Panc1 (cell line): ENCODE data around the gene FBXO31. TPM values are rescaled to one million over a fixed set of nuclear protein-coding genes. Genes with fewer than 3 reads are reported as not detected.

Experiments used
- ATAC-seq: fragments of 200-7000 bp; cut with Tn5 transposase; 2 replicates; pipeline ENCODE4 v1.9.1; 2020; ENCODE audit warnings: mild to moderate bottlenecking, moderate library complexity
- BruUV-seq: library from RNA; stranded (reverse); fragments of 400-500 nt; replicated peaks from 2 replicates; lab custom pipeline; 2021; lab: Mats Ljungman, UMichigan
- CTCF ChIA-PET: fragments of 300-600 bp; sonication (Branson Sonifier 250); formaldehyde crosslinking; loops from one replicate; lab custom pipeline; 2022; ENCODE audit warnings: antibody characterized with exemption; lab: Charles Lee
- POLR2A ChIA-PET: fragments of 300-600 bp; sonication (Branson Sonifier 250); formaldehyde crosslinking; loops from one replicate; lab custom pipeline; 2022; ENCODE audit warnings: antibody characterized with exemption; lab: Charles Lee
- DNase-seq: peaks from one replicate; pipeline ENCODE4 v3.0.0-alpha.2; 2010; ENCODE audit warnings: low read depth, low spot score
- H3K27ac ChIP-seq: 2 replicates; pipeline ENCODE4 v1.5.1; 2011; ENCODE audit warnings: mild to moderate bottlenecking, low read length, inconsistent platforms
- H3K27me3 ChIP-seq: fragments of 200-500 bp; sonication (Bioruptor generic); 2 replicates; pipeline ENCODE4 v1.6.0; 2014; ENCODE audit warnings: low read length, inconsistent platforms; ENCODE audit not compliant: control insufficient read depth, insufficient read depth
- H3K36me3 ChIP-seq: fragments of 200-500 bp; sonication (Bioruptor generic); 2 replicates; pipeline ENCODE4 v1.5.1; 2014; ENCODE audit warnings: inconsistent platforms, mild to moderate bottlenecking, low read length, moderate library complexity; ENCODE audit not compliant: control insufficient read depth, insufficient read depth
- H3K4me1 ChIP-seq: 2 replicates; pipeline ENCODE4 v1.5.1; 2011; ENCODE audit warnings: inconsistent platforms, mild to moderate bottlenecking, low read length, moderate library complexity; ENCODE audit not compliant: control insufficient read depth, insufficient read depth
- H3K4me3 ChIP-seq, 2 experiments: 2 replicates each; pipeline ENCODE4 v1.5.1; 2011 to 2012; ENCODE audit warnings: low read depth in 2 of 2, low read length in 2 of 2, mild to moderate bottlenecking in 2 of 2, inconsistent platforms in 1 of 2, moderate library complexity in 1 of 2
- H3K9me3 ChIP-seq: fragments of 200-500 bp; sonication (Bioruptor generic); 2 replicates; pipeline ENCODE4 v1.5.1; 2014; ENCODE audit warnings: low read depth, mild to moderate bottlenecking, inconsistent platforms, low read length, moderate library complexity; ENCODE audit not compliant: control insufficient read depth, insufficient read depth
- CTCF ChIP-seq: fragments of 450-650 bp; IDR thresholded peaks from 2 replicates; pipeline ENCODE4 v1.5.1; 2017; ENCODE audit warnings: mild to moderate bottlenecking
- POLR2AphosphoS5 ChIP-seq: IDR thresholded peaks from 2 replicates; pipeline ENCODE4 v1.6.1; 2012; ENCODE audit warnings: mild to moderate bottlenecking, low read depth, low read length, moderate library complexity
- REST ChIP-seq, 2 experiments: IDR thresholded peaks; 2 replicates each; pipeline ENCODE4 v1.6.1; 2011 to 2012; ENCODE audit warnings: low read depth in 2 of 2, control low read depth in 1 of 2, low read length in 1 of 2, mild to moderate bottlenecking in 1 of 2, moderate library complexity in 1 of 2; ENCODE audit not compliant: insufficient read depth in 1 of 2
- SIN3A ChIP-seq: IDR thresholded peaks from 2 replicates; pipeline ENCODE4 v1.6.1; 2012; ENCODE audit warnings: low read depth, mild to moderate bottlenecking, low read length, moderate library complexity, borderline replicate concordance; ENCODE audit not compliant: insufficient read depth
- TCF7L2 ChIP-seq: IDR thresholded peaks from 2 replicates; pipeline ENCODE4 v1.6.1; 2011; ENCODE audit warnings: mild to moderate bottlenecking, low read depth, low read length, inconsistent platforms
- in situ Hi-C: cut with HindIII; loops from 2 replicates; pipeline ENCODE4 v1.10.0; 2016; ENCODE audit warnings: low sequenced_read_pairs, low pct_unique_long_range_greater_than_20kb
- intact Hi-C: fragments of 100-400 bp; cut with micrococcal nuclease; formaldehyde crosslinking; loops from one replicate; pipeline ENCODE4 v1.10.0; 2022; ENCODE audit not compliant: unreplicated experiment
- total RNA-seq: library from RNA; stranded (reverse); gene quantifications from one replicate; pipeline ENCODE4 v1.2.1, GENCODE V29; 2021; ENCODE audit not compliant: unreplicated experiment

FBXO31 gene
- total RNA-seq, 1 experiment from 2014 or later, result 22.4 TPM

GRCh38 chr16:87376660-87377059, 6.9 kb downstream of the FBXO31 start:
- intact Hi-C loops (no loop called here), in situ Hi-C loops (no loop called here)
- DNase-seq (no peak), ATAC-seq (no peak)
- H3K36me3 ChIP-seq, result no peaks in the 10 kb centered on the region
- no peak overlapping the region for H3K27ac ChIP-seq
- no peaks in the 10 kb centered on the region for H3K9me3 ChIP-seq
- no TSS peak for BruUV-seq
- ChIA-PET POLR2A (no interaction called here), CTCF (no interaction called here)
- no peak for TF ChIP-seq SIN3A
- no peak for TF ChIP-seq POLR2AphosphoS5
- H3K4me1 ChIP-seq, result peaks cover 8% of the 10 kb centered on the region
- no peaks in the 10 kb centered on the region for H3K27me3 ChIP-seq
- H3K4me3 ChIP-seq, result no peak overlapping the region

DNA sequence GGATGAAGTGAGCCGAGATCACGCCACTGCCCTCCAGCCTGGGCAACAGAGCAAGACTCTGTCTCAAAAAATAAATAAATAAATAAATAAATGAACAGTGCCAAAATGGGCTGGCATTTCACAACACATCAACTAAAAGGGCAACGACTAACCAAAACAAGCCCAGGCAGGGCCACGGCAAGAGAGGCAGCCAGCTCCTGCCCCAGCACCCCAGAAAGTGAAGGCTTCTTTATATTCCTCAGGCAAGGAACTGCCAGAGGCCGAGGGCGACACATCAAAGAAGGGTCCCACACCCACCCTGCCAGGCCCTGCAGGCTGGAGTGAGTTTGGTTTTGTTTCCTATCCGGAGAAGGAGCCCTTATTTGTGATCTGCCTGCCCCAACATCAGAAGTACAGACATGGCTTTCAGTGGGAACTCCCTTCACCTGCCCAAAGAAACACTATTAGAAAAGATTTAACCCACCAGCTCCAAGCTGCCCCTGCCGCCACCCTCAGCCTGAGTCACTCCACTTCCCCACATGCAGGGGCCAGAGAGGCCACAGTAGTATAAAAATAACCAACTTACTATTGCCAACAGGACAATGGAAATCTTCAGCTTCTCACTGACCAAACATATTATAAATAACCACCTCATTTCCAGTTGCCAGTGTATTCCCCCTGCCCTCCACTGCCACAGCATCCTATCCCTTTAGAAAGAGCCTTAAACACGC, 8.0 kb downstream of the FBXO31 start:
- Histone ChIP-seq H3K9me3 (no peaks in the 10 kb centered on the region), H3K36me3 (no peaks in the 10 kb centered on the region), H3K27me3 (no peaks in the 10 kb centered on the region), H3K27ac (no peak overlapping the region), H3K4me1 (no peaks in the 10 kb centered on the region), H3K4me3 (no peak overlapping the region)
- CTCF ChIA-PET, result no interaction called here
- POLR2A ChIA-PET, result interaction anchor here (0.6 kb wide), 1 partner anchor 75 kb away, joined by 4 read pairs; no protein-coding TSS in a partner anchor
- ATAC-seq (no peak), DNase-seq (no peak)
- intact Hi-C loops (no loop called here), in situ Hi-C loops (no loop called here)
- BruUV-seq, result no TSS peak
- no peak for TF ChIP-seq REST (IDR thresholded peaks at IDR 0.05; ENCODE audit: insufficient read depth in 1 of 2, low read depth in 2 of 2, low read length in 1 of 2)
- TF ChIP-seq CTCF, result no peak
- no peak for TF ChIP-seq POLR2AphosphoS5
- no peak for TF ChIP-seq SIN3A

DNA sequence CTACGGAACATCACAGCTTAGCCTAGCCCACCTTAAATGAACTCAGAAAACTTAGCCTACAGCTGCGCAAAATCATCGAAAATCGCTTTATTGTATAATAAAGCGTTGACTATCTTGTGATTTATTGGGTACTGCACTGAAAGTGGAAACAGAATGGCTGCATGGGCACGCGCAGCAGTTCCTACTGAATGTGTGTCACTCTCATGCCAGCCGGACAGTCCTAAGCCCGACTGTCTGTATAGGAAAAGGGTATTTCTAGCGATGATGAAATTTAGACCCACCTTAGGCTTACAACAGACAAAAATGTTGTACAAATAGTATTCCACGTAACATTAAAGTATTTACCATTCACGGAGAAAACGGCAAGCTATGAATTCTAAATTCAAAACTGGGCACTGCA, 9.3 kb downstream of the FBXO31 start:
- ATAC-seq (no peak), DNase-seq (no peak)
- Histone ChIP-seq H3K4me1 (no peaks in the 10 kb centered on the region), H3K27ac (no peak overlapping the region), H3K9me3 (no peaks in the 10 kb centered on the region), H3K36me3 (no peaks in the 10 kb centered on the region), H3K4me3 (no peak overlapping the region), H3K27me3 (no peaks in the 10 kb centered on the region)
- ChIA-PET CTCF (no interaction called here), POLR2A (no interaction called here)
- intact Hi-C loops (no loop called here), in situ Hi-C loops (no loop called here)
- TF ChIP-seq SIN3A (no peak), POLR2AphosphoS5 (no peak), REST (IDR thresholded peaks at IDR 0.05; ENCODE audit: insufficient read depth in 1 of 2, low read depth in 2 of 2, low read length in 1 of 2) (no peak), CTCF (no peak), TCF7L2 (no peak)
- BruUV-seq, result no TSS peak
